Suppressor macrophage (primary cell): ENCODE results near the gene INTS6.

Experiments used
- DNase-seq, 4 experiments: peaks; one replicate each; pipeline ENCODE4 v3.0.0-alpha.2; 2020 to 2022
- total RNA-seq, 17 experiments: gene quantifications; one replicate each; lab custom pipeline; 2026; ENCODE audit warnings: mixed read lengths in 6 of 17, inconsistent platforms in 3 of 17; lab: John Stamatoyannopoulos, UW

INTS6 gene
- 34.6 to 140 (median 77.1) reads per million in 17 experiments for total RNA-seq

- DNase-seq = peak in 3 of 4 experiments; percentile 99 to 100 (median 99)
These were observed at the start of gene INTS6 for GRCh38 chr13:51452361-51453206. Gene INTS6, minus strand, starts transcription at chr13:51453036. Its CDS starts 511 bp downstream, at chr13:51452525.

- peak in 1 of 4 experiments; percentile 10 for DNase-seq
These were observed 49.4 kb upstream of the INTS6 start for GRCh38 chr13:51502153-51502651.

DNA sequence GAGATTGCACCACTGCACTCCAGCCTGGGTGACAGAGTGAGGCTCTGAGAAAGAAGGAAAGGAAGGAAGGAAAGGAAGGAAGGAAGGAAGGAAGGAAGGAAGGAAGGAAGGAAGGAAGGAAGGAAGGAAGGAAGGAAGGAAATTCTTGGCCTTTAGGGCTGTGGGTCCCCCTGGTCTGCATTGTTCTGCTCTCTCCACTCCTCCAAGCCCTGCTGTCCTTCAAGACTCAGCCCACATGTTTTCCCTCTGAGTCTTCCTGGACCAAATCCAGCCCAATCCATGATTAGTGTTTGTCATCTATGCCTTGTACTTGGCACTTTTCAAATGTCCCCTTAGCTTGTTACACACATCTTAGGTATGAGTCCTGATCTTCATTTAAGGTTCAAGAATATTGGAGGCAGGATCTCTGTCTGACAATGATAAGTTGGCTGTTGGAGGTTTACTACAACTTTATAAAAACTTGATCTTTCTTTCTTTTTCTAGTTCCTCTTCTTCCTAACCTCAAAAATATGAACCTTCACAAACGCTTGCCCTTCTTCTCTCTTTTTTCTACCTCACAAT lies 48.8 kb upstream of the INTS6 start:
- DNase-seq = no peak

DNA sequence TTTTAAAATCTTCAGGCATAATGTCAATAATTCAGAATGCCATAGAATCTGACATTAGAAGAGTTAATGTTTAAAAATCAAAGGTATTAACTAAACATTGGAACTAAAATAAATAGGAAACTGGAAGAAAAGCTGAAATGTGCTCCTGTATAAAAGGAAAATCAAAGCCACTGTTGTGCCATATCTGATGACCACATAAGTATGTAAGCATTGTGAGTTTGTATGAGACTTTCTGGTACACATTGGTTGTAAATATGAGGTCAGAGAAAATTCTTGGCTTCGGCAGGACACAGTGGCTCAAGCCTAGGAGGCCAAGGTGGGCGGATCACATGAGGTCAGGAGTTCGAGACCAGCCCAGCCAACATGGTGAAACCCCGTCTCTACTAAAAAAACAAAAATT lies 48.3 kb upstream of the INTS6 start:
- no peak for DNase-seq

- DNase-seq = peak in 1 of 4 experiments; percentile 11
These were observed 47.9 kb upstream of the INTS6 start for GRCh38 chr13:51500687-51501086.

GRCh38 chr13:51499841-51500240 lies 47.0 kb upstream of the INTS6 start:
- DNase-seq = no peak

DNA sequence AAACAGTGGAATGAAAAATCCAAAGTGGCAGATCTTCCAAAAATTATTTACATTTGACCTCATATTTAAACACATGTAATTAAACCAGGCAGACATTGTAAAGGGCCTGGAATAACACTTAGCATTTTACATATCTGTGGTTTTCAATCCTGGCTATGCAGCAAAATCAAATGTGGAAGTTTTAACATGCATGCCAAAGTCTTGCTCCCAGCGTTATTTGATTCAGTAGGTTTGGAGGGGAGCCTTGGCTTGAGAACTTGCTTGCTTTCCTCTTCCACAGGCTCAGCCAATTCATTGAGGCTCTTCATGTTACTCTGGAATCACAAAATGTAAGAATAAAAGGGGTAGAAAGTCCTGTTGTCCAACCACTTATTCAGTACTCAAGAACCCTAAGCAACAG lies 42.5 kb upstream of the INTS6 start:
- no peak for DNase-seq

DNA sequence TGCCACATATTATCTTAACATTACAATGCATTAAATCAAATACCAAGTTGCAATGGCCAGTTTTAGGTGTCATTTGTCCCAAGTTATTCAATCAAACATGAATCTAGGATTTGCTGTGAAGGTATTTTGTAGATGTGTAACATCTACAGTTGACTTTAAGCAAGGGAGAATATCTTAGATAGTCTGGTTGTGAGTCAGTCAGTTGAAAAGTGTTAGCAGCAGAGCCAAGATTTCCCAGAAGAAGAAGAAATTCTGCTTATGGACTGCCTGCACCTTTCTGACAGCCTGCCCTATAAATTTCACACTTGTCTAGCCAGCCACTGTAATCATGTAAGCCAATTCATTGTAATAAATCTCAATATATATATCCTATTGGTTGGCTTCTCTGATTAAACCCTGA lies 41.3 kb upstream of the INTS6 start:
- no peak for DNase-seq

DNA sequence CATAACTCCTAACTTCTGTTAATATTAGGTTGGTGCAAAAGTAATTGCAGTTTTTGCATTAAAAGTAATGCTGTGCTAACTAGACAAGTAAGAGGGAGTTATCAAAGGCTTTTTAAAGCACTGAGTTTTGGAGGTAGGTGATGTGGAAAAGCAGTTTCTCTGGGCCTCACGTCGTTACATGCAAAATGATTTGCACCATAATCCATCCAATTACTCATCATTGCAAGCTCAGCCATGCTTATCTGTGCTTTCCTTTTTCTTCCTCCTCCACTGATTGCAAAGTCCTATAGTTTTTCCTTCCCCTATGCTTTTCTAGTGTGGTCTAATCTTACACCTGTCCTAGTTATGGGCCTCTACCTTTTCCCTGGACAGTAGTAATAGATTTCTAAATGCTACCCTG lies 35.4 kb upstream of the INTS6 start:
- DNase-seq = no peak

DNA sequence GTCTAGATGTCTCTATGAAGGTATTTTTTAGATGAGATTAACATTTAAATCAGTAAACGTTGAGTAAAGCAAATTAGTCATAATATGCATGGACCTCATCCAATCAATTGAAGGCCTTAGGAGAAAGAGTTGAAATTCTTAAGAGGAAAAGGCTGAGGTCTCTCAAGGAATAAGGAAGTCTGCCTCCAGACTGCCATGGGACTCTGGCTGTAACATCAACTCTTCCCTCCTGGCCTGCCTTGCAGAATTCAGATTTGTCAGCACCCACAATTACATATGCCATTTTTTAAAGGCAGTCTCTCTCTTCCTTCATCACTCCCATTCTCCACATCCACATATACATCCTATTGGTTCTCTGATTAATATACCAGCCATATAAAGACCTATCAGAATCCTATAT lies 28.8 kb upstream of the INTS6 start:
- peak; percentile 48 to 70 (median 68) for DNase-seq

DNA sequence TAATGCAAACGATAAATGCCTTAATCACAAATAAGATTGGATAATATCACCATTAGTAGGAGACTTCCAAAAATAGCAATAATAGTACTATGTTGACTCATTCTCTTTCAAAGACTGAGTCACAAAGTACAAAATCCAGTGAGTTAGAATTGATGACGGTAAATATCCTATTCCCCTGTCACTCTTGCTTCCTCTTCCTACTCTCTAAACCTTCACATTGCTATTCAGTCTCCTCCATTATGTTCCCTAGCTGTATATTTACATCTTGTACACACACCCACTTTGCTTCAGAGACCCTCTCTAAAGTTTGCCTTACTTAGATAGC lies 26.3 kb upstream of the INTS6 start:
- peak in 3 of 4 experiments; percentile 12 to 73 (median 69) for DNase-seq

- no peak for DNase-seq
These were observed 25.8 kb upstream of the INTS6 start for GRCh38 chr13:51478418-51479198.

- DNase-seq = no peak
These were observed 25.0 kb upstream of the INTS6 start for GRCh38 chr13:51477653-51478324.

DNA sequence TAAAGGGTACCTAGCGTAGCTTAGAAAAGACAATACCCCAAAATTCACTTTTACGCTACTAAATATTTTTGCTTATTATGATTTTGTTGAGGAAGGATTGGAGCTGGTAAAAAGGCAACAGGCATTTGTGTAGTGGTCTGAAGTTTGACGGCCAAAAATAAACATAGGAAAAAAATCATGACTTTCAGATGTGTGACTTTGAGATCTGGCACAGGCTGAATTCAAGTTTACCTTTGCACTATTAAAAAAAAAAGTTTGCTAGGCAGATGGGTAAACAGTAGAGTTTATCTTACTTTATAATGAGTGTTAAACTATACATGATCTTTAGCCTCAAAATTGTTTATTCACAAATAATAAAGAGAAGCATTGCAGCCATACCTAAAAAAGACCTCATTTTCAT lies 24.3 kb upstream of the INTS6 start:
- no peak for DNase-seq

DNA sequence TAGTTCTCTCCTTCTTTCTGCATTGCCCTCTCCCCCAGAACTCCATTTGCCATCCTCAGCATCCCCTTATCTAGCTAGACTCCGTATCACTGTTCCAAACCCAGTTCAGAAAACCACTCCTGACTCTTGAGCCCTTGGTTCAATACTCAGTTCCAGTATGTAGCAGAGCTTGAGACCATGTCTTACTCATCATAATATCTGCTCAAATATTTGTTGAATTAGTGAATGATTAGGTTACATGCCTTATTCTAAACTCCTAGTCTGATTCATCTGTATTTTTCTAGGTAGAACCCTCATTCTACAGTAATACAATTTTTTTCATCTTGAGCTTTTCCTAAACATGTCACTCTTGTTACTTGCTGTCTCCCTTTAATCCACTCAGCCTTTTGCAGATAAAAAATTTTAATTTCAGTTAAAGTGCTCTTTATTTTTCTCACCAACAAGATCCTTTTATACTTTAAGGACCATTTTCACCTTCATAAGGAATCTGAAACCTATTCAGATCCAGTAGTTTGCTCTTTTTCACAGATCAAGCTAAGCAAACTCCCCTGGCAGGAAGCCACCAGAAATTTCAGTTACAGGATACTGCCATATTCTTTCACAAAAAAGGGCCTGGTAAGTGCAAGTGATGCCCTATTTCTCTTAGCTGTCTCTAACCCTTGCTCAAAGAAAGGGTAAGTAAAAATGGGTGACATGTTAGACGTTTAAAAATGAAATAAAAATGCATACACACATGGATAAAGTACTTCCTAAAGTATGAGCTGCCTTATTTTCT lies 23.1 kb upstream of the INTS6 start:
- no peak for DNase-seq

DNA sequence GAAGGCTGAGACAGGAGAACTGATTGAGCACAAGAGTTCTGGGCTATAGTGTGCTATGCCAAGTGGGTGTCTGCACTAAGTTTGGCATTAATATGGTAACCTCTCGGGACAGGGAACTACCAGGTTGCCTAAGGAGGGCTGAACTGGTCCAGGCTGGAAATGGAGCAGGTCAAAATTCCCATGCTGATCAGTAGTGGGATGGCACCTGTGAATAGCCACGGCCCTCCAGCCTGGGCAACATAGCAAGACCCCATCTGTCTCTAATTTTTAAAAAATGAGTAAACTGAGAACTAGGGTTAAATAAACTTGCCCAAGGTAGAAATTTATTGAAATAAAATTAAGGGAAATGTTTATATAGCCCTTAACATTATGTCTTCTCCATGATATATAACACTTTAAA lies 17.0 kb upstream of the INTS6 start:
- DNase-seq = no peak

- no peak for DNase-seq
These were observed 14.9 kb upstream of the INTS6 start for GRCh38 chr13:51467730-51468129.

DNA sequence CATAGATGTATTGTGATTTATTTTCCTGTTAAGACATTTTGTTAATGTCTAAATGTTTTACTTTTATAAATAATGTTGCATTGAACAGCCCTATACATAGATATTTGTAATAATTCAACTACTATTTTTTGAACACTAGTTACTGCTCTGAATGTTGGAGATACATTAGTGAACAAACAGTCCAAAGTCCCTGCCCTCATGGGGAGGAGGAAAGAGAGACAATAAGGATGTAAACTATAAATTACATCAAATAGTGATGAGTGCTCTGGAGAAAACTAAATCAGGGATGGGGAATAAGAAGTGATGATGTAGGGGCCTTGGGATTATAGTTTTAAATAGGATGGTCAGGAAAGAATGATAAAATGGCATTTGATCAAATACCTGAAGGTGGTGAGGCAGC lies 12.3 kb upstream of the INTS6 start:
- DNase-seq = no peak

DNA sequence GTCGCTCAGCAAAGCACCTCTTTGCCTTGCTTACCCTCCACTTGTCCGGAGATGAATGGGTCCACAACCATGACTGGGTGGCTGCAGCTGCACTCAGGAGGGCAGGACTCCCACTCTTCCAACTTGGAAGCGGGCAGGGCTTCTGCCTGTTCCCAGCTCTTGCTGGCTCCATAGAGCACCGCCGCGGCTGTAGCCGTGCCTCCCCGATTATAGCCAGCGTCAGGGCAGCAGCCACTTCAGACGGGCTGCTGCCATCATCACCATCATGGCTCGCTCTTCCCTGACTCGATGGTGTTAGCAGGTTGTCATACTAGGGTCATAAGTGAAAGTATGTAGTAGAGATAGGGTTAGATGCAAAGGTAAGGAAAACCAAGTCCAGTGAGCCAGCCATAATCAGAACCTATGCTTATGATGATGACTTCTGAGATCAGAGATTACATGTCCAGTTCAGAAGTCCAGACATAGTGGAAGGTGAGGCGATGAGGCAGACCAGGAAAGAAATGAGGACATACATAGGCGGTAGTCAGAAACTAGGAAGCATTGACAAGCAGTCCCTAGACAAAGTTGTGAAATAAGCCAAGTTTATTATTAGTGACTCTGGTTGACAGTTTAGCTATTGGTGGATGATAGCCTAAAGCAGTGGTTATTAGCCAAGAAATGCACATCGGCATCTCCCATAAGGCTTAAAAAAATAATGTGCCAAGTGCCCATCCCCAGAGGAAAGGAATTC lies 4.4 kb upstream of the INTS6 start:
- DNase-seq = peak in 3 of 4 experiments; percentile 27 to 53 (median 34)

- no peak for DNase-seq
These were observed 3.7 kb upstream of the INTS6 start for GRCh38 chr13:51456510-51456909.

DNA sequence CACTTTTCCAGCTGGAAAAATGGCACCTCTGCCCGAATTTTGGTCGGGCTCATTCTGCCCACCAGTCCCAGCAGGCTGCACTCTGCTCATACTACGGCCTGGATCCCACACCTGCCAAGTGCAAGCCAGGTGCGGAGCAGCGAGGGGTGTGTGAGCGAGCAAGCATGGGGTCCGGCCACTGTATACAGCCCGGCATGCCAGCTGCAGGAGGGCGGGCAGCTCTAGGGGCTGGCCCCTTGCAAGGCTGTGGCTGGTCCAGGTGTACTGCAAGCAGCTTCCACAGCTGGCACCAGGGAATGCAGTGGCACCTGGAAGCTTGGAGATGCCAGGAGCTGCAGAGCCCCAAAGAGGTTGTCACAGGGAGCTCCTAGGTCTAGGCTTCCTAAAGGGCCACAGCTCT lies 2.7 kb upstream of the INTS6 start:
- DNase-seq = no peak
